Cerebellar nuclear complex (tissue), 1 donor: ENCODE data around the gene POC1A.

Source experiments
- DNase-seq, 2 experiments: peaks; one replicate each; lab custom pipeline; 2025; lab: John Stamatoyannopoulos, UW

The POC1A gene

DNA sequence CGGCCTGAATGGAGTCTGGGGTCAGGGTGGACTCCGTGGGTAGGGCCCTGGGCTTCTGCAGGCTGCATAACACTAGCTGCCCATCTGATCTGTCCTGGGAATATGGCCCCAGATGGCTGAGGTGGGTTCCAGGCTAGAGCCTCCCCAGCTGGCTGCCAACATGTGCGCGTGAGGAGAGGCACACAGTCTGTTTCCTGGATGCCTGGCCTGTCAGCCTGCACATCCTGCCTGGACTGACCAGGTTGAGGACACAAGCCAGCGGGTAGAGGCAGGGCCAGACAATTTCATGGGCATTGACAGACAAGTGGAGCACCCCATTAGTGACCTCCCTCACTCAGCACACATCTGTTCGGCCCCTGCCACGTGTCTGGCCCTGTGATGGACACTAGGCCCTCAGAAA, 128.8 kb downstream of the POC1A start:
- no peak for DNase-seq
